ENCODE data around the gene MAD1L1.
"Not testable (repeated sequence)": the region's sequence is repeated elsewhere in the genome, so short reads cannot be mapped to it uniquely, and the experiment has no call there.

The MAD1L1 gene

GRCh38 chr7:2008101-2008935 lies 224.4 kb downstream of the MAD1L1 start:
- FAIRE-seq, result no peak

GRCh38 chr7:2007551-2007950 lies 225.2 kb downstream of the MAD1L1 start:
- FAIRE-seq, result no peak

GRCh38 chr7:2006921-2007381 lies 225.8 kb downstream of the MAD1L1 start:
- FAIRE-seq, result no peak

- no peak for FAIRE-seq
Observed at GRCh38 chr7:2006231-2006771, 226.4 kb downstream of the MAD1L1 start.

DNA sequence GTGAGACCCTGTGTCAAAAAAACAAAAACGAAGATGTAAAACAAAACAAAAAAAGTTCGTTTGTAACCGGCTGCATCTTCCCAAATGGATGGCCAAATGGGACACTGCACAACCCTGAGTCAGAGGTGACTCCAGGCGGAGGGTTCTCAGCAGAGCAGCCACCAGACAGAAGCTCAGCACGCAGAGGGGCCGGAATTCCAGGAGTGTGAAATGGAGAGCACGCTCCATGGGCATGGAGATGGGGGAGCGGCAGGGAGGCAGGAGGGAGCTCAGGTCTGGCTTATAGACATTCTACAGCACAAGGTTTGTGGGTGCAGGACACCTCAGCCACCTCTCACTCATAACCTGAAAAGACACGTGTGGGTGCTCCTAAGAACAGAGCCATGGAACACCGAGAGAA lies 227.0 kb downstream of the MAD1L1 start:
- no peak for FAIRE-seq

DNA sequence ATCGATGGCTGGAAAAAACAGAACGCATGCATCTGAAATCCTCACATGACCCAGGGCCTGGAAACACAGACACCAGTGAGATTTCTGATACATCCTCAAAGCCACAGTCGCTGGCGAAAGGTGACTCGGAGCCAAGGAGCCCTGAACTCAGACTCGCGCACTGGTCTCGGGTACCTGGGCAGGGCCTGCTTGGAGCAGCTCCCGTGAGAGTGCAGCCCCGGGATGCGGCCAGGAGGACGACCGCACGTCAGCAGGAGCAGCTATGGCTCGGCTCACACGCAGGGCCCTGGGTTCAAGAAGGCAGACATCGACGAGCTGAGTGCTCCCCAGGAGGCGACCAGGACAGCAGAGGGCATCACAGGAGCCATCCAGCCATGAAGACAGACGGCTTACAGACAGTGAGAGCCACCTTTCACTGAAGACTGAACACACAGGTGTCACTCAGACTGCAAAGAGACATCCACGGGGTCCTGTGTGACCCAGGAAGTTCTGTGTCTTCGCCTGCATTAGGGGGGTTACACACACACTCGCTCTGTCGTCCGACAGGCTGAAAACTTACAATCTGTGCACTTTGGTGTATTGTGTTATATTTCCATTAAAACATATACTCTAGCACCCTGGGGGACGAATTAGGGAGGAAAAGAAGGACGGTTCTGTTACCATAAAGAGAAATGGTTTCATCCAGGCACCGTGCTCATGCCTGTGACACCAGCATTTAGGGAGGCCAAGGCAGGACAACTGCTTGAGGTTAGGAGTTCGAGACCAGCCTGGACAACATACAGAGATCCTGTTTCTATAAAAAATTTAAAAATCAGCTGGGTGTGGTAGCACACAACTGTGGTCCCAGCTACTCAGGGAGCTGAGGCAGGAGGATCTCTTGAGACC lies 227.7 kb downstream of the MAD1L1 start:
- no peak for FAIRE-seq

DNA sequence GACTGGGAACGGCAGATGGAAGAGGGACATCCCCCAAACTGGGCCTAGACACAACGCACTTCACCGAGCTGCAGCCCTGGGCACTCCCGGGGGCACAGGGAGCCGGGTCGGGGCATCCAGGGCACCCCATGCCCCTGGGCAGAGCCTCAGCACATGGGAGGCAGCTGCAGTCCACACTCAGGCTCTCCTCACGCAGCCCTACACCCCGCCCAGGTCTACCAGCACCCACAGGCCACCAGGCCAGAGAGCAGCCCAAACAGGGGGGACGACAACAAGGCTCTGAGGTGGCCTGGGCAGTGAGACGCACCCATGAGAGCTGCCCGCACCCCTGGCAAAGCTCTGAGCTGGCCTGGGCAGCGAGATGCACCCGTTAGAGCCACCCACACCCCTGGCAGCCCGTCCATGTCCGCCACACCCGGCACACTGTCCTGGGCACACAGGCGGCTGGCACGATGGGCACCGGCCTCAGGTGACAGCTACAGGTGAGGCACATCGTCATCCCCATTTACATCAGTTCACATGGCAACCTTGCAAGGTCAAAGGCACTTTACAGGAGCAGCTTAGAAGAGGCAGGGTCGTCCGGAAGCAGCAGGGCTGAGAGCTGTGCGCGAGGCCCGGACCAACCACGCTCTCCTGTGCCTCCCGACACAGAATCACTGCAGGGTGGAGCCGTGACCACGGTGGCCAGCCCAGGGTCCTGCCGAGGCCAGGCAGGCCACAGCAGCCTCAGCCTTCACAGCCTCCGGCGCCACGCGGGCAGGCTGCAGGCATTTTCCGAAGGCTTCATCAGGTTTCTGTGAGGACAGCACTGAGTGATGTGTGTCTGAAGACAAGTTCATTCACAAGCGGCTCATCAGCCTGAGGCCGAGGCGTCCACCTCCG lies 228.6 kb downstream of the MAD1L1 start:
- no peak for FAIRE-seq

DNA sequence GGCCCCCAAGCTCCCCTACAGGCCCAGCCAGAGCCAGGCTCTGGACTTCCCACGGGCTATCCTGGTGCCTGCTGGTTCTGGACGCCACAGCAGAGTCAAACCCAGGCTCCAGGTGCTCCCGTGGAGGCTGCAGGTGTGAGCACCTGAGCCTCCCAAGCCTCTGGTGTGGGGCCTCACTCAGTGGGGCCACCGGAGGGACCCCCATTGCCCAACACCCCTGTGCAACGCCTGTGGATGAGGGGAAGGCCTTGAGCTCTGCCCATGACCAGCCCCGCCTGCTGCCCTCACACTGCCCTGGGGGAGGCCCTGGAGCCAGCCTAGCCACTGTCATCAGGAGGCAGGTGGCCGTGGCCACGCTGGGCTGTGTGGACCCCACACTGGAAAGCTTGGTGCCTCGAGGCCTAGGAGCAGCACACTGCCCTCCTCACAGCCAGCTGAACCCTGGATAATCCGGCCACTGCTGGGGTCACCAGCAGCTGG lies 229.3 kb downstream of the MAD1L1 start:
- FAIRE-seq, result no peak

- no peak for FAIRE-seq
Observed at GRCh38 chr7:2002561-2003450, 229.9 kb downstream of the MAD1L1 start.

DNA sequence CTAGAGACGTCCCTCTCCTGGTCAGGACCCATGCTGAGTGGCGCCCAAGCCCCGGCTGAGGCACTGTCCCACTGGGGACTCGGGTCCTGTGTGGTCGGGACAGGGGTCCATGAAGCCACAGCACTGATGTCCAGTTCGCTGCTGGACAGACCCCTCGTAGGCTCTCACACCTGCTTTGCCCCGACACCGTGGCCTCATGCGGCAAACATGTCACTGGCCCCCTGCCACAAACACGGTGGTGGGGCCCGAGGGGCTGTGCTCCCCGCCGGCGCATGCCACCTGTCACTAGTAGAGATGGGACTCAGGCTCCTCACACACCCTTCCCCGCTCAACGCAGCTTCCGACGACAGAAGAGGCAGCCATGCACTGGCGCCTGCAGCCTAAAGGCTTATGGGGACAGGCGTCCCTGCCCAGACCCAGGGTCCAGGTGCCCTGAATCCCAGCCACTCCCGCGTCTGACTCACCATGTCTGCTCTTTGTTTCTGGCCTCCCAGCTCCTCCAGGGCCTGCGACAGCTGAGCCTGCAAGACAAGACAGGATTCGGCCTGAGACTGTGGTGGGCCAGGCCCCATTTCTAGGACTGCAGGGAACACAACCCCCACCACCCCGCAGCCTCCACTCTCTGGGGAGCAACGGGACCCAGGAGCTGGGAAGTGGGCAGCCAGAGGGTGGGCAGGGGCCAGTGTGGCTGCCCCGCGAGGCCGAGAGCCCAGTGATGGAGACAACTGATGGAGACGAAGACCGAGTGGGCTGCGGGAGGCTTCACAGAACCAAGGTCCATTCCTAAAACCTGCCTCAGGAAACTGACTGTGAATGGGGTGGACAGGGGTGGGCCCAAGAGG lies 230.9 kb downstream of the MAD1L1 start:
- FAIRE-seq, result no peak

DNA sequence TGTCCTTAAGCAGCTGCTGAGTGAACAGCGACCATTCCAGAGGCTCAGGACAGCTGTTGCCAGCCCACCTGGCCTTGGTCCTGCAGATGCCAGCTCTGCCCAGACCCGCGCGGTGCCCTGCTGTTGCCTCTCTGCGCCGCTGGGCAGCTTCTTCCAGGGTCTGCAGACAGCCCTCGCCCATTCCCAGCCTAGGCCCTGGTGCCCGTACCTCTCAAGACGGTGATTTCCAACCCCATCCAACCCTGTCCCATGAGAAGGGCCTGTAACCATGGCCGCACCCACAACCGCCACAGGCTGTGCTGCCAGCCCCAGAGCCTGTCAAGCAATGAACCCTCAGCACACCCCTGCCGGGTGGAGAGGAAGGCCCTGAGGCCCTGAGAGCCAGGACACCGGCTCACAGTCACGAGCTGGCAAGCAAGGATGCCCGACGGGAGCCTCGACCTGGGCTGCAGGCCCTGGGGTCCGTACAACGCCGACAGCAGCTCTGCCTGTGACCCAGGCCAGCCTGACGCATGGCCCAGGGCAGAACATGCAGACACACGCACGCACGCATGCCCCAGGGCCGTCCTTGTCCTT lies 231.9 kb downstream of the MAD1L1 start:
- no peak for FAIRE-seq

DNA sequence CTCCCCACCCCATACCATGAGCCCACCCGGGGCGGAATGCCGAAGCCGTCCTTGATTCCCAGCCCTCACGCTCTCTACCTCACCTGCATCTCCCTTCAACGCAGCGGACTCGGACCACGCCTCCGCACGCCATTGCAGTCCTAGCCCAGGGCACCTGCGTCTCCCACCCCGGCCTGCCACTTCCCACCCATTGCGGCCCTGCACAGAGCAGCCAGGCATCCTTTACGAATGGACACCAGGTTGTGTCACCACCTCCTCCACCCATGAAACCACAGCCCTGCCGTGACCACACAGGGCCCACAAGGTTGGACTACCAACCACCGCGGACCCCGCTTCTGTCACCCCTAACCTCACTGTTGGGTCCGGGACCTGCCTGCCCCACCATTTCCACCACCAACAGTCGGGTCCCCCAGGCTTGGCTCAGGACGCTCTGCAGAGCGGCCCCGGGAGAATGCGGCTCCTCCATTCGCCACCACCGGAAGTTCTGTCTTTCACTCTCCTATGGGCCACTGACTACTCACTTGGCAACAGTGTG lies 232.5 kb downstream of the MAD1L1 start:
- FAIRE-seq, result no peak

GRCh38 chr7:1999278-1999984 lies 233.3 kb downstream of the MAD1L1 start:
- FAIRE-seq, result no peak

DNA sequence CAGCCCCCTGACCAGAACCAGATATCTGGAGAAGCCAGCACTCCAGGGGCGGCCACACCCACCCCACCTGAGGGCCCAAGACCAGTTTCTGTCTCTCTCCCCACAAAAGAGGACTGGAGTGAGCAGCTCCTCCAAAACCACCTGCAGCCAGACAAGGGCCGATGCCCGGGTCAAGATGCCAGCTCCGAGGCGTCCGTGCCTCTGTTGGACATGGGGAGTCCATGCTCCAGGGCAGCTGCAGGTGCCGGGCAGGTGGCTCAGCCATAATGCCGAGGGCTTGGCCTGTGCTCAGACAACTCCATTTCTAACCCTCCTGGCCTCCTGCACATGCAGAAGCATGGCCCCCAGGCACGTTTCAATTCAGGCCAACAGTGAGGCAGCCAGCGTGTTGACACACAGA lies 234.6 kb downstream of the MAD1L1 start:
- no peak for FAIRE-seq

- FAIRE-seq, result no peak
Observed at GRCh38 chr7:1997537-1998076, 235.1 kb downstream of the MAD1L1 start.

- no peak for FAIRE-seq
Observed at GRCh38 chr7:1996816-1997215, 235.9 kb downstream of the MAD1L1 start.

GRCh38 chr7:1995911-1996420 lies 236.8 kb downstream of the MAD1L1 start:
- FAIRE-seq, result not testable (repeated sequence)

DNA sequence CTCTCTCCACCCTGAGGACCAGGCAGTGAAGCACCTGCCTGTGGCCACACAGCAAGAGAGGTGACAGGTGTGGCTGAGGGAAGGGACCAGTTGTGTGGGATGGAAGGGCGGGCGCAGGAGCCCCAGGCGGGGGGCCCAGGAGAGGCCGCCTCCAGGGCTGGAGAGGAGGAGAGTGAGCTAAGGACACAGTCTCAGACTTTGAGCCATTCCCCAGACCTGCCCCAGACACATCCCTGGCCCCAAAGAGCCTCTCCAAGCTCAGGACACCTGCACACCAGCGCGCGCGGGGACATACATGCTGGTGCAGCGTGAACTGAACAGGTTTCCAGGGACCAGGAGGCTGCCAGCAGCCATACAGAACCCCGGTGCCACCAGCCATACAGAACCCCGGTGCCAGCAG lies 237.3 kb downstream of the MAD1L1 start:
- no peak for FAIRE-seq

All from G401.6 (cell line).